HG03469 (cell line): ENCODE measurements around the gene PAX2.

Source experiments
- ATAC-seq: cut with Tn5 transposase; IDR thresholded peaks from one replicate; pipeline ENCODE4 v1.9.1; 2021; ENCODE audit warnings: mild to moderate bottlenecking, moderate library complexity, moderate number of reproducible peaks; ENCODE audit not compliant: unreplicated experiment

PAX2 gene

DNA sequence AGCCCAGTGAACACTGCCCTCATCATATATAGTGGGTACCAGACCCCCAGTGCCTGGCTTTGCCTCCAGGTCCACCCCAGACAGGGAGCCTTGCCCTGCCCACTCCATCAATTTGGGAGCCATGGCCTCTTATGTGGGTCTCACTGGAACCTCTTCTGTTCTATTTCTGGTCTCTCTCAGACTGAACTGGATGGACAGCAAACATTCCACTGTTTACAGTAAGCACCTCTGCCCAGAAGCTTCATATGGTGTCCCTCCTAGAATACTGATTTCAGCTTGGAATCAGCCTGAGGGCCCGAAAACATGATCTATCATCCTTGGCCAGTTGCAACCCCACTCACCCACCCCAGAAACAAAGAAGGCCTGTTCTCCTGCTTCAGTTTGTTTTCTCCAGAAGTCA, 86.4 kb downstream of the PAX2 start:
- no peak for ATAC-seq

DNA sequence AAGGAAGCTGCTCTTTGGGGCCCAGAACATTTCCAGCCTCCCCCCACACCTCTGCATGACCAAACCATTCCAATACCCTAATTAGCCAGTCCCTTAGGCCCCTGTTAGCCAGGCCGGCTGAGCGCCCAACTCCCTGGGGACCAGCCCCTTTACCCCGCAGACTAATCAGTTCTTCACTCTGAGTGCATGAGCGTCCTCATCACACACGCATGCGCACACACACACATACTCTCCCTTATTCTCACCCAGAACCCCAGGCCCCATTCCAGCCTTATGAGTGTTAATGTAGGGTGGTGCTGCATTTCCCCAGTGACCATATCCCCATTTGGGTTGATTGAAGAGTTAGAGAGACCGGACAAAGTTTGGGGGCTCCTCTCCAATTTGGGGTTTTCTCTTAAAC, 90.4 kb downstream of the PAX2 start:
- no peak for ATAC-seq

DNA sequence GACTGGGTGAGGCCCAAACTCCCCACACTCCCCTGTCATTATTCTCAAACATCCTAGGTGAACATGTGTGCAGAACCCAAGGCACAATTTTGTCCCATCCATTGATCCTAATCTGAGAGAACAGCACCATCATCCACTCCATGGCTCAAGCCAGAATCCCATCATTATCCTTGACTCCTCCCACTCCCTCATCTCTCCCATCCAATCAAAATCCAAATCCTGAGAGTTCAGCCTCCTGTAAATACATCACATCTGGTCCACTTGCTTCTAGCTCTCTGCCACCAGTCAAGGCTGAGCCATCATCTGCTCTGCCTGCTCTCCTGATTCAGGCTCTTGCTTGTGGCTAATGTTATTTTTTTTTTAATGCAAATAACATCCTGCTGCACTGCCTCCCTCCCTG, 91.5 kb downstream of the PAX2 start:
- no peak for ATAC-seq

DNA sequence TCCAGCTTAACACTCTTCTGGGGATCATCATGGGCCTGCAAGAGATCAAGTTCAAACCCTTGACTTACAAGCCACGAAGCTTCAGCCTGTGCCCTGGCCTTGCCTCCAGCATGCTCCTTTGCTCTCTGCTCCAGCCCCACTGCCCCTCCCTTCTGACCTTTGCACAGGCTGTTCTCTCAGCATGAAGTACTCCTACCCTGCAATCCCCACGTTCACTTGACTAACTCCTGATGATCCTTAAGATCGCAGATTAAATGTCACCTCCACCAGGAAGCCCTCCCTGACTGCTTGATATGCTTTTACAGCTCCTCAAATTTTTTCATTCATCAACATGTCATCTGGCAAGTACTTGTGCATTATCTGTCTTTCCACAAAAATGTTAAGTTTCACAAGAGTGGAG, 91.9 kb downstream of the PAX2 start:
- ATAC-seq = no peak

DNA sequence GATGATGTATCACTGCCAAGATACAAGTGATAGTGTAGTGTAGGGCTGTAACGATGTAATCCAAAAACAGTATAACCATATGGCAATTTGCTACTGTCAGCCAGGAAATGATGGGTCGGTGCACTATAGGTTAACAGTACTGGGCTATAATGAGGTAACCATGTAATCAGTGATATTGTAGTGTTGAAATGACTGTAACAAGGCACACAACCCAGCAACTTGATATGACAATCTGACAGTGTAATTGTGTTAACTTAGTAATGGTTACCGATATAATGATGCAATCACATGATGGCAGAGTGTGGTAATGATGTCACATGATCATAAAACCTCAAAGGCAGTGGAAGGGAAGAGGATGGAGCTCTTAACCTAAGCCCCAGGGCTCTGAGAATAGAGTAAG, 93.6 kb downstream of the PAX2 start:
- ATAC-seq = no peak

DNA sequence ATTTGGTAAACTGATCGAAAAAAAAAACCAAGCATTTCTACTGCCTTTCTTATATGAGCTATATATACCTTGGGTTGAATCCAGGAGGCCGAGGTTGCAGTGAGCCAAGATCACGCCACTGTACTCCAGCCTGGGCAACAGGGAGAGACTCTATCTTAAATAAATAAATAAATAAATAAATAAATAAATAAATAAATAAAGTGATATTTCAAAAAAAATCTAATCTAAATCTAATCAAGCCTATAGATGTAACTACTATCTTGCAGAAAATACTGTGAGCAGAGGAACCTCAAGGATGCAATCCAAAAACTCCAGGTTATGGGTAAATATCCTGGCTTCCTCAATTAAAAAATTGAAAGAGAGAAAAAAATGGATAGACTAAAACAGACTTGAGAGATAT, 96.1 kb downstream of the PAX2 start:
- no peak for ATAC-seq

DNA sequence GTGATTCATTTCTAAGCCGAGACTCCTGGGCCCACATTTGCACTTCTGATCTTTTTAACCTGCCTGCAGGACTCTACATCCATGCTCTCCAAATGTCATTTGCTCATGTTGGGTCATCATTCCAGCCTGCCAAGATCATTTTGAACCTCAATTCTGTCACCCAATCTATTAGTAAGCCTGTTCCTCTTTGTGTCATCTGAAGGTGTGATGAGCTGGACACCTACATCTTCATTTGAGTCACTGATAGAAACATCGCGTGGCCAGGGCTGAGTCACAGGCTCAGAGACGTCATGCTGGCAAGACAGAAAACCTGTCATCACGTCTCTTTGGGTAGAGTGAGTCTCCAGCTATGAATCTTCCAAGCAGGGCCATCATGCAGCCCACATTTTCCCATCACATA, 102.1 kb downstream of the PAX2 start:
- no peak for ATAC-seq

DNA sequence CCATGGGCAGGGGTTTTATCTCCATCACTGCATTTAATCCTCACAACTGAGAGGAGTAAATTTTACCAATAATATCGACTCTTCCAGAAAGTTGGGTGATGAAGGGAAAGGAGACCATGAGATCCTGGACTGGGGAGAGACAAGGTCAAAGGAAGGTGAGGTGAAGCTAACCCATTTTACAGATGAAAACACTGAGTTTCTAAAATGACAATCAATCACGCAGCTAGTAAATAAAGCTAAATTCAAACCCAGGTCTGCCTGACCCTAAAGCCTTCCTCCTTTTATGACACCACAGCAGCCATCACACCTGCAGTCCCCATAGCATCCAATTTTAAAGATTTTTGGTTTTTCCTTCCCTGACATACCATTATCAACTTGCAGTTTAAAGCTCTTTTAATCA, 103.4 kb downstream of the PAX2 start:
- ATAC-seq = no peak

DNA sequence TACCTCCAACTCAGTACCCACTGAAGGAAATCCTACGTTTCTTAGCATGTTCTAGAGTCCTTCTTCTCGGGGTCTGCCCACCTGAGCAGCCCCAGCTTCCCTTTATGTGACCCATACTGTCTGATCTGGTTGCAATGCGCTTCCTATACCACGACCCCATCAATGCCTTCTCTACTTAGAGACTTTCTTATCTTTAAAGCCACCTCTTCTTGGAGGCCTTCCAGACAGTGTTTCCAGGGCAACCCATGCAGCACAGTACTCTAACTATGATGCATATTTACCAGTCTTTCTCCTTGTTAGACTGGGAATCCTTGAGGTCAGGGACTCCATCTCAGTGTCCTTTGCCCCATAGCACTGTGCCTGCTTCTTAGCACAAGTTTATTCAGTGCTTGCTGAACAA, 112.9 kb downstream of the PAX2 start:
- no peak for ATAC-seq

DNA sequence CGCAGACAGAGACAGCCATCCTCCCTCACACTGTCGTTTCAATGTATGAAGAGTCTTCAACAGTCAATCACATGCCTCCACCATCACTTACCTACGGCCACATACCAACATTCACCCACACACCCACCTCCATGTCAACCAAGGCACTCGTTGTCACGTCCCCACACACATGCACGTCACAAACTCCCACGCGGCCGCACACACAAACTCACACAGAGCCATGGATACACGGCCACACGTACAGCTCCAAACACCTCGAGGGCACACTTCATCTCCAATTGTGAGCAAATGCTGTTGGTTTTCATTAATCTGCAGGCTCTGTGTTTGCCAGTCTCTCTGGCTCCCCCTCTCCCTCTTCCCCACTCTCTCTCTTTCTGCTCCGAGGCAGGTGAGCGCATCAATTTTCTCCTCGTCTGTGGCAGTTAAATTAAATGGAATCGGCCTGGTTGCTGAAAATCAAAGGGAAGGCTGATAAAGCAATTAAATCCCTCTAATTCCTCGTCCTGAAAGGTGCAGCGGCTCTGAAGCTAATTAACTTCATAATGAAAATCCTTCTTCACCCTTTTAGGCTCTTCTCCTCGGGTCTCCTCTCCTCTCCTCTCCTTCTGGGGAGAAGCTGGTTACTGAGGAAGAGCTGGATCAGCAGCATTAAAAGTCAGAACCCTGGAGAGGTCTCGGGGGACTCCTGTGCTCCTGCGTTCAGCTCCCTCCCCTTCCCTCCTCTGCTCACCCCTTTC, 113.5 kb downstream of the PAX2 start:
- no peak for ATAC-seq

DNA sequence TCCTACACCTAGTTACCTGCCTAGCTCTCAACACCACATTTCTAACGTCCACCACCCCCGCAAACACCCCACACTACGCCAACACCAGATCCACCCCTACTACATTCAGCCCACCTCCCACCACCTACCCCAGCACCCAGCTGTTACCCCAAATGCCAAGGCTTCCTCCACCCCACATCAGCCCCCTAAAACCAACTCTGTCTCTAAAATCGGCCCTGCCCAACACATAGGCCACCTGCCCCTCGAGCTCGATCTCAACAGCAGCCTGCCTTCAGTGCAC, 114.0 kb downstream of the PAX2 start:
- no peak for ATAC-seq

DNA sequence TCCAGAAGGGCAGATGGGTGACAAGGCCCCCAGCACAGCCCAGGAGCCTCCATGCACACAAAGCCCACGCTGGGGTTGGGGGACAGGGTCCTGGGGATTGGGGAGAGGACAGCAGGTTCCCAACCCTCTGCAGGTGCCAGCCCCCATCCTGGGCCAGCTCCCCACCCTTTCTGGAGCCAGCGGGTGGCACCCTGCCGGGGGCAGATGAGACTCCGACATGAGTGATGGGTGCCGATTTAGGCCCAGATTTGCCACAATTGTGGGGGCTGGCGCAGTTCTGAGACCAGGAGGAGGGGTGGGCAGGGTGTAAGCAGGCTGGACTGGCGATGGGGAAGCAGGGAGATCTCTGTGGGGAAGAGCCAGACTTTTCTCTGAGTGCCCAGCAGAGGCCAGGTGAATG, 118.1 kb downstream of the PAX2 start:
- no peak for ATAC-seq

DNA sequence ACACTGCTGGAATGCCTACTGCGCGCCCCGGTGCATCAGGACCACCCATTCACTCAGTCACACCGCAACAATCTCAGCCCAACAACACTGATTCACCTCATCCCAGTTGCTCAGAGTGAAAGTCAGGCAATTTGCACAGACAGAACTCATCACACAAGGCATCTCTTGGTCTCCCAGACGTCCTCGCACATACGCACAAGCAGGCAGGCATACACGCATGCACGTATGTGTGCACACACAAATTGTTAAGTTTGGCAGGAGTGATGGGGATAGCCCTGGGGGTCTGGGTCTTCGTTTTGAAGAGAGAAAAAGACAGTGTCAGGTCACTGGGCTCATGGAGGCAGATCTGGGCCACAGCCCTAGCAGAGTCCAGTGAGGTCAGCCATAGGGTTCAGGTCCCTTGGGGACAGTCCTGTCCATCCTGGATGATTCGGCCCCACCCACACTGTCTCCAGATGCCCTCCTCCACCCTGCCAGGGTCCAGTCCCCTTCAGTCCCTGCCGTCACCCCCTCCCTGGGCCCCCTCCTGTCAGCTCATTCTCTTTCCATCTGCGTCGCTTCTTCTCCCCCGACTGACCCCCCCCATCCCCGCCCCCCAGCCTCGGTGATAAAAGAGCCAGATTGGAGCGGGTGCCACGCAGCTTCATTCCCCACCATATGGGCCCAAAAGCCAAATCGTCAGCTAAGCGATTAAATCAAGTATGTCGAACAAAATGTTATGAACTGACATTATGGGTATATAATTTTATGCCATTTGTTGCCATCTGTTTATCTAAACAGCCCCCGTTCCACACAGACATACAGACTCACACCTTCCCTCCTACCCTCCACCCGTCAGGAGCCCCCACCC, 118.9 kb downstream of the PAX2 start:
- ATAC-seq = no peak

DNA sequence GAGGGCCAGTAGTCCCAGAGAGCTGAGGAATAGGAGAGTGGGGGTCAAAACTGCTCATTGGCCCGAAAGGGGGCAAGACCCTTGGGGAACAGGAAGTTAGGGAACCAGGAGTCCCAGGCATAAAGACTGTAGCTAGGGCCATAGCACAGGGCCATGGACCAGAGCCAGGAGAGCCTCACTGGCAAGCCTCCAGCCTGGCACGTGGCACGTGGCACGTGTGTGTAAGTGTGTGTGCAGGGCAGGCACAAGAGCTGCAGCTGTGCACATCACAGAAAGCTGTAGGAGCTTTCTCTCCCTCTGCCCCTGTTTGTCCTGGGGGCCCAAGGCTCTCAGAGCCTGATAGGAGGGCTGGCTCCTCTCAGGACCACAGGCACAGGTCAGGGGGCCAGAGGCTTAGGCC, 119.6 kb downstream of the PAX2 start:
- no peak for ATAC-seq

DNA sequence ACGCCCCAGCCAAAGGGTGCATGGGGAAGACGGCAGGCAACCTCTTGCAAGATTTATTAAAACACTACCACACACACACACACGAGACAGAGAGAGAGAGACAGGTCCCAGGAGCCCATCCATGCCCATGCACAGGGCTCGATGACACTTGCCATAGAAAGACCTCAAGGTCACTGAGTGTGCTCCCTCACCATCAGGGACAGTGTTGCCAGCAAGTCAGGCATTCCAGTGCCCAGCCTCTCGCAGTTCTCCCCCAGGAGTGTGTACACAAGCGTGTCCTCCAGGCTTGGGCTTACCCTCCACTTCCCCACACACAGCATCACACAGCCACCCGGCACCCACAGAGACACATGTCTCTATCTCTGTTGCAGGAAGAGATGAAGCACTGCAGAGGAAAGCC, 120.6 kb downstream of the PAX2 start:
- ATAC-seq = no peak

DNA sequence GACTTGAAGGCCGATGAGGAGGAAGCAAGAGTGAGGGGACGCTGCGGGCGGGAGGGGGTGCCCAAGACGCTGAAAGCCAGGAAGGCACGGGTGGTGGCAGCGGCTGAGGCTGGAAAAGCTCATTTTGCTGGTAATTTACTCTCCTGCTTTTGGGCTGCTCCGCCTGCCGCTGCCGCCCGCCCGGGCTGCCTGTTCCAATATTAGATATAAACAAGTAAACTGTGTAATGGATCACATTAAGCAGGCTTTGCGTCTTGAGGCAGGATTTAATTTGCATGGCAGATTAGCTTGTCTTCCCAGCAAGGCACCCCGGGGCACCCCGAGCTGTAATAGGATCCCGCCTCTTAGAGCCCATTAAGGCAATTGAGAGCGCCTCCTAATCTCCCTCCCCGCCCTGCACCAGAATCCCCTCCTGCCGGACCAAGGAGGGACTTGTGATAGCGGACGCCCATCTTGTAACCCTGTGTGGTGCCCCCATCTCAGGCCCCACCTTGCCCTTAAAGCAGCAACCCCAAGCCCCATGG, 121.3 kb downstream of the PAX2 start:
- ATAC-seq = no peak

DNA sequence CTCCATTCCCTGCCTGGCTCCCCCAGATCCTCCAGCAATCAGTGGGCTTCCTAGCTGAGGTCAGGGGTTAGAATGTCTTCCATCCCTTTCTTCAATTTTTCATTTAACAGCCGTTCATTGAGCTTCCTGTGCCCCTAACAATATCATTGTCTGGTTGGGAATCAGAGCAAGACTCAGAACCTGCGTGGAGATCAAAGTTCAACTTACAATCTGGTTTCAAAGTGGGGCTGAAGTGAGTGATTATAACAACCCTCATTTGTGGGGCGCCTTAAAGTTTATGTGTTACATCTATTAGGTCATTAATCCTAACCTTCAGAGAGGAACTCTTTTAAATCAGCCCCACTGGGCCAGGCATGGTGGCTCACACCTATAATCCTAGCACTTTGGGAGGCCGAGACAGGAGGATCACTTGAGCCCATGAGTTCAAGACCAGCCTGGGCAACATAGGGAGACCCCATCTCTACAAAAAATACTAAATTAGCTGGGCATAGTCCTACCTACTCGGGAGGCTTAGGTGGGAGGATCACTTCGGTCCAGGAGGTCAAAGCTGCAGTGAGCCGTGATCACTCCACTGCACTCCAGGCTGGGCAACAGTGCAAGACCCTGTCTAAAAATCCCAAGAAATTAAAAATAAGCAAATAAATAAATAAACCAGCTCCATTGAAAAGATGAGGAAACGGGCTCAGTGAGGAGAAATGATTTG, 122.0 kb downstream of the PAX2 start:
- no peak for ATAC-seq

DNA sequence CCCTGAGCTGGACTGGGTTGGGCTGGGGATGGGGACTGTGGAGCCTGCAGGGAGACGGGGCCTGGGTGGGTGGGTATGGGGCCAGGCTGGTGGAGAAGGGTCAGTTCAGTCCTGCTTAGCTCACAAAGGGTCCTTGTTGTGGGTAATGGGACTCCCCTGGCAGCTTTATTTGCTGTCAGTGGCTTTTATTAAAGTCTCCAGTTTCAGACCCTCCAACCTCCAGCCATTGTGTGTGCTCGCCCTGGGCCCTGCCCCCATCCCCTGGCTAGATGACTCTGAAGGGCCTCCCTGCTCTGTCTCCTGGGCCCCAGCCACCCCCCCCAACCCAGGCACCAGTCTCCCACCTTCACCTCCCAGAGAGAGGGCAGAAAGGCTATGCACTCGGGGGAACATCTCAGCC, 123.0 kb downstream of the PAX2 start:
- ATAC-seq = no peak

DNA sequence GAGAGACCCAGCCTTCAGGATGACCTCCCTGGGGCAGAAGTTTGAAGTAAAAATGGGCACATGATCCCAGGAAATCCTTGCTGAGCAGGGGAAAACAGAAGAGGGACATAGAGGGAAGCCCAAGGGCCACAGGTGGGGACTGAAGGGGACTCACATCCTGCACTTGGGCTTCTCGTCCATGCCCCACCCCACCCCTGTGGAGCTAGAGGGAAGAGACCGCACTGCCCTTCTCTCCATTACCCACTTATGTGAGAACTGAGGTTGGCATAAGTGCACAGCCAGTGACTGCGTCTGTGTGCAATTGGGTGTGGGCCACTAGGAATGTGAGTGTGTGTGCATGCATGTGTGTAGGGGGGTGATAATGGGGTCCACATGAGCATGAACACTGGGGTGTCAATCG, 124.0 kb downstream of the PAX2 start:
- no peak for ATAC-seq

DNA sequence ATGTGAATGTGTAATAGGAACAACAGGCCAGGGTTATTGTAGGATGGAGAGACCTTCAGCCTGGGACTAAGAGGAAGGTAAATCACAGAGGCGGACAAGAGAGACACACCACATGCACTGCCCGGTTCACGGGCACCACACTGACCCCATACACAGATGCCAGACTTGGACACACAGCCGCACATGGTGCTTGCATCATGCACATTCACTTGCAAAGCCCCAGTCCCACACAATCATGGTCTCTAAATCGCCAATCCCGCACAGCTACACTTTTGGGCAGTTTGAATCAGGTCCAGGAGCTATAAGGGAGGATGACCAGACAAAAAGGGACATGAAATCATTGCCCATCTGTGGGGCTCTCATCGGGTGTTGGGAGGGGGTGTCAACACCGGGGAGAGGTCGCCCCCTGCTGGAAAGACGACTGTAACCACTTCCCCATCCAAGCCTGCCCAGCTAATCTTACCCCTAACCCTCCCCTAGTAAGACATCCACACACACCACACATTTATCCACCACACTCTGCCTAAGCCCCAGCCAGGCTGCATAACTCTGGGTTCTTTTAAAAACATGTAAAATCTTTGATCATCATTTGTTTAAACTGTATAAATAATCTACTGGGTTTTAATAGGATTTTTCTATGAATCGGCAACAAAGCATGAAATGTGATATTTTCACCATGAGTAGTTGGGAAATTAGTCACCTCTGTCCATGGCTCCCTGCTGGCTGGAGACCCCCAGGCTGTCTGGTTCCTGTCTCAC, 126.8 kb downstream of the PAX2 start:
- ATAC-seq = no peak

DNA sequence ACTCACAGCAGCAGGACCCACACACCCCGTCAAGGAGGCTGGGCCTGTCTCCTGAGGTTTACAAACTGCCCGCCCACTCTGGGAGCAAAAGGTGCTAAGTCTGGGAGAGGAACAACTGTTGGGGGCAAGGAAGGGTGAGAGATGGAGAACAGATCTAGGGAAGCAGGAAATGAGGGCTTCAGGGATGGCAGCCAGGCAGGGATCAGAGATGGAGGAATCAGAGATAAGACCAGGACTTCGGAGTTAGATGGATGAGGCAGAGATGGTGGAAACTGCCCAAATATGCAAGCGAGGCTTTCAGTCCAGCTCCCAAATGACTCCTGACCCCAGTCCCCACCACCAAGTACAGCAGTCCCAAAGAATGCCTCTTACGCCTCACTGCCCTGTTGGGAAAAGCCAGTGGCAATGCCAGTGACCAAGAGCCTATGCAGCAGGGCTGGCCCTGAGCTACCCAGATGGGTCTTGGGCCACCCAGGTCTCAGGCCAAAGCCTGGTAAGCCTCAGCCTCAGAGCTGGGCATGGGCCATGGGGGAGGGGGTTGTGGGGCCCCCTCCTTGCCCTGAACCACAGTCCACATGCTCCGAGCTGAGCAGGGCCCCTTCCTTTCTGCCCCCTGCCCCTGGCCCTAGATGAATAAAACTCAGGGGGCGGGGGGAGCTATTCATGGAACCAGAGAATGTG, 127.9 kb downstream of the PAX2 start:
- no peak for ATAC-seq
